Skin epidermis (tissue), 12 donors: ENCODE results near the gene PTPRE.
A peak's percentile ranks its signal among the peaks of the same experiment; 100 is the strongest.

Source experiments
- H3K27ac ChIP-seq, 21 experiments: fragments of 200-600 bp; sonication (generic) in 11 of 21; one replicate each; pipeline ENCODE4 v1.5.0; 2020; ENCODE audit warnings: mild to moderate bottlenecking in 3 of 21, inconsistent platforms in 2 of 21, moderate library complexity in 2 of 21
- H3K4me3 ChIP-seq, 7 experiments: fragments of 200-600 bp; sonication (generic) in 2 of 7; one replicate each; pipeline ENCODE4 v1.5.0; 2020; ENCODE audit warnings: inconsistent platforms in 2 of 7, mild to moderate bottlenecking in 2 of 7, moderate library complexity in 1 of 7

PTPRE gene

GRCh38 chr10:127906548-127907377 is at the start of gene PTPRE:
TSS of gene PTPRE (plus strand) at chr10:127907103. CDS start at chr10:128040882, 133,779 bp downstream.
- H3K4me3 ChIP-seq = peak within 1 kb of the TSS; percentile 39 to 67 (median 64)
- peak within 1 kb of the TSS; percentile 52 to 90 (median 81) for H3K27ac ChIP-seq

GRCh38 chr10:127860592-127860991 is 46.3 kb upstream of the PTPRE start:
- Histone ChIP-seq H3K27ac (no peak overlapping the region), H3K4me3 (no peak overlapping the region)

- Histone ChIP-seq H3K27ac (no peak overlapping the region), H3K4me3 (no peak overlapping the region)
Measured at GRCh38 chr10:127863231-127863825, 43.6 kb upstream of the PTPRE start.

- H3K27ac ChIP-seq = no peak overlapping the region
- H3K4me3 ChIP-seq = no peak overlapping the region
Measured at GRCh38 chr10:127866276-127867013, 40.5 kb upstream of the PTPRE start.

GRCh38 chr10:127867805-127868204 is 39.1 kb upstream of the PTPRE start:
- H3K27ac ChIP-seq = no peak overlapping the region
- no peak overlapping the region for H3K4me3 ChIP-seq

GRCh38 chr10:127869329-127869728 is 37.6 kb upstream of the PTPRE start:
- H3K4me3 ChIP-seq = no peak overlapping the region
- no peak overlapping the region for H3K27ac ChIP-seq

- Histone ChIP-seq H3K4me3 (no peak overlapping the region), H3K27ac (no peak overlapping the region)
Measured at GRCh38 chr10:127871631-127872010, 35.3 kb upstream of the PTPRE start.

- Histone ChIP-seq H3K27ac (no peak overlapping the region), H3K4me3 (no peak overlapping the region)
Measured at GRCh38 chr10:127872011-127872761, 34.7 kb upstream of the PTPRE start.

GRCh38 chr10:127872871-127873600 is 33.9 kb upstream of the PTPRE start:
- Histone ChIP-seq H3K27ac (no peak overlapping the region), H3K4me3 (no peak overlapping the region)

GRCh38 chr10:127873901-127874470 is 32.9 kb upstream of the PTPRE start:
- H3K27ac ChIP-seq = no peak overlapping the region
- no peak overlapping the region for H3K4me3 ChIP-seq

- Histone ChIP-seq H3K27ac (no peak overlapping the region), H3K4me3 (no peak overlapping the region)
Measured at GRCh38 chr10:127874671-127875448, 32.0 kb upstream of the PTPRE start.

GRCh38 chr10:127875449-127875765 is 31.5 kb upstream of the PTPRE start:
- Histone ChIP-seq H3K4me3 (no peak overlapping the region), H3K27ac (no peak overlapping the region)

GRCh38 chr10:127875916-127876315 is 31.0 kb upstream of the PTPRE start:
- H3K4me3 ChIP-seq = no peak overlapping the region
- H3K27ac ChIP-seq = no peak overlapping the region

- H3K4me3 ChIP-seq = no peak overlapping the region
- H3K27ac ChIP-seq = no peak overlapping the region
Measured at GRCh38 chr10:127877116-127877515, 29.8 kb upstream of the PTPRE start.

- Histone ChIP-seq H3K27ac (no peak overlapping the region), H3K4me3 (no peak overlapping the region)
Measured at GRCh38 chr10:127877699-127878098, 29.2 kb upstream of the PTPRE start.

- H3K27ac ChIP-seq = no peak overlapping the region
- H3K4me3 ChIP-seq = no peak overlapping the region
Measured at GRCh38 chr10:127878475-127879055, 28.3 kb upstream of the PTPRE start.

GRCh38 chr10:127880557-127880956 is 26.3 kb upstream of the PTPRE start:
- H3K27ac ChIP-seq = peak overlapping the region in 8 of 21 experiments; percentile 7 to 62 (median 46)
- no peak overlapping the region for H3K4me3 ChIP-seq

- no peak overlapping the region for H3K4me3 ChIP-seq
- peak overlapping the region in 10 of 21 experiments; percentile 7 to 62 (median 45) for H3K27ac ChIP-seq
Measured at GRCh38 chr10:127881262-127881661, 25.6 kb upstream of the PTPRE start.
